PC-3 (cell line): Measurements from ENCODE around the gene THSD1. TPM values are rescaled to one million over a fixed set of nuclear protein-coding genes. Genes with fewer than 3 reads are reported as not detected.

Experiments
- ATAC-seq: fragments of 200-7000 bp; cut with Tn5 transposase; 2 replicates; pipeline ENCODE4 v1.9.1; 2020; ENCODE audit warnings: mild to moderate bottlenecking, moderate library complexity
- BruUV-seq: library from RNA; stranded (reverse); fragments of 400-500 nt; replicated peaks from 2 replicates; lab custom pipeline; 2021; lab: Mats Ljungman, UMichigan
- CTCF ChIA-PET: fragments of 300-600 bp; sonication (Branson Sonifier 250); formaldehyde crosslinking; loops from one replicate; lab custom pipeline; 2022; ENCODE audit warnings: antibody characterized with exemption; lab: Charles Lee
- POLR2A ChIA-PET: fragments of 300-600 bp; sonication (Branson Sonifier 250); formaldehyde crosslinking; loops from one replicate; lab custom pipeline; 2022; ENCODE audit warnings: antibody characterized with exemption; ENCODE audit not compliant: unreplicated experiment; lab: Charles Lee
- DNase-seq: peaks from one replicate; pipeline ENCODE4 v3.0.0-alpha.2; 2015
- H2AFZ ChIP-seq: fragments of 300-600 bp; sonication (generic); 2 replicates; pipeline ENCODE4 v1.6.0; 2016; ENCODE audit warnings: antibody characterized with exemption, low read length
- H3F3A ChIP-seq: fragments of 300-600 bp; sonication (generic); one replicate; pipeline ENCODE4 v1.6.0; 2017; ENCODE audit warnings: antibody characterized with exemption, low read length, control low read depth, mild to moderate bottlenecking; ENCODE audit not compliant: unreplicated experiment
- H3K27ac ChIP-seq: fragments of 300-600 bp; sonication (generic); 2 replicates; pipeline ENCODE4 v1.5.1; 2016; ENCODE audit warnings: mild to moderate bottlenecking, low read length
- H3K27me3 ChIP-seq: fragments of 300-600 bp; sonication (generic); 2 replicates; pipeline ENCODE4 v1.6.1; 2016; ENCODE audit warnings: low read length, mixed read lengths
- H3K36me3 ChIP-seq: fragments of 300-600 bp; sonication (generic); 2 replicates; pipeline ENCODE4 v1.6.1; 2016; ENCODE audit warnings: low read depth, mixed run types, low read length, mixed read lengths
- H3K4me1 ChIP-seq: fragments of 300-600 bp; sonication (generic); 2 replicates; pipeline ENCODE4 v1.5.1; 2016; ENCODE audit warnings: low read length; ENCODE audit not compliant: insufficient read depth
- H3K4me2 ChIP-seq: fragments of 300-600 bp; sonication (generic); 2 replicates; pipeline ENCODE4 v1.6.0; 2016; ENCODE audit warnings: low read length
- H3K4me3 ChIP-seq: fragments of 300-600 bp; sonication (generic); 2 replicates; pipeline ENCODE4 v1.5.1; 2016; ENCODE audit warnings: mild to moderate bottlenecking, low read length, mixed read lengths
- H3K79me2 ChIP-seq: fragments of 300-600 bp; sonication (generic); 2 replicates; pipeline ENCODE4 v1.6.1; 2017; ENCODE audit warnings: low read length, mixed read lengths
- H3K9ac ChIP-seq: fragments of 300-600 bp; sonication (generic); 2 replicates; pipeline ENCODE4 v1.6.0; 2016; ENCODE audit warnings: mild to moderate bottlenecking, low read length
- H3K9me2 ChIP-seq: fragments of 300-600 bp; sonication (generic); replicated peaks from 2 replicates; pipeline ENCODE4 v1.6.1; 2016; ENCODE audit warnings: mixed run types, low read length, mixed read lengths
- H3K9me3 ChIP-seq: fragments of 300-600 bp; sonication (generic); 2 replicates; pipeline ENCODE4 v1.6.1; 2016; ENCODE audit warnings: low read length, mixed read lengths
- H4K20me1 ChIP-seq: fragments of 300-600 bp; sonication (generic); 2 replicates; pipeline ENCODE4 v1.6.1; 2016; ENCODE audit warnings: low read length, mixed read lengths
- EZH2 ChIP-seq: fragments of 300-600 bp; sonication (generic); IDR thresholded peaks from one replicate; pipeline ENCODE4 v1.6.1; 2017; ENCODE audit warnings: antibody characterized with exemption, mild to moderate bottlenecking, low read length; ENCODE audit not compliant: unreplicated experiment
- EZH2phosphoT487 ChIP-seq: fragments of 300-600 bp; sonication (generic); IDR thresholded peaks from 2 replicates; pipeline ENCODE4 v1.6.1; 2018; ENCODE audit warnings: mild to moderate bottlenecking, antibody characterized with exemption, low read length, borderline replicate concordance
- intact Hi-C: fragments of 100-400 bp; cut with micrococcal nuclease; formaldehyde crosslinking; loops from 2 replicates; pipeline ENCODE4 v1.9.0; 2023
- total RNA-seq: library from RNA; depleted of rRNA; stranded (reverse); fragments of >200 nt; gene quantifications from 2 replicates; pipeline ENCODE4 v1.2.3, GENCODE V29; 2014
- TF ChIP-seq, protein P1 (sequence below): fragments of 300-600 bp; sonication (generic); conservative IDR thresholded peaks from 2 replicates; pipeline ENCODE4 v1.5.1; 2017; ENCODE audit warnings: antibody characterized with exemption, low read depth, mild to moderate bottlenecking, low read length

THSD1 gene
- total RNA-seq, 1 experiment from 2014 or later = 1.0 TPM

DNA sequence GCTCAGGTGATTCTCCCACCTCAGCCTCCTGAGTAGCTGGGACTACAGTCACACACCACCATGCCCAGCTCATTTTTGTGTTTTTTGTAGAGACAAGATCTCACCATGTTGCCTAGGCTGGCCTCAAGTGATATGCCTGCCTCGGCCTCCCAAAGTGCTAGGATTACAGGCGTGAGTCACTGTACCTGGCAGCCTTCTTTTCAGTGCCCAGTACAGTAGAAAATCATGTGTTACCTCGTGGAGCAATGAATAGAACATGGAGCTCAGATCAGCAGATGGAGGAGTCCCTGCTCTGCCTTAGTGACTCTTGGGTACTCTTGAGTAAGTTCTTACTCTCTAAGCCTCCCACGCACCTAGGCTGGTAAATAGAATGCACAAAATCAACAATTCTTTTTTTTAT, 44.7 kb downstream of the THSD1 start:
- Histone ChIP-seq H3K9me2 (no peaks in the 10 kb centered on the region), H3K79me2 (no peaks in the 10 kb centered on the region), H3K4me3 (no peak overlapping the region), H3K9me3 (no peaks in the 10 kb centered on the region), H2AFZ (peak overlapping the region; percentile 33; the same call in 1 of the 2 replicates), H3K4me1 (peaks cover 15% of the 10 kb centered on the region), H3K9ac (no peak overlapping the region), H3F3A (no peaks in the 10 kb centered on the region), H4K20me1 (no peaks in the 10 kb centered on the region), H3K4me2 (no peak overlapping the region), H3K36me3 (no peaks in the 10 kb centered on the region), H3K27ac (no peak overlapping the region), H3K27me3 (no peaks in the 10 kb centered on the region)
- DNase-seq (peak; percentile 55), ATAC-seq (0 out of 2 replicates have a peak, but pooled peaks have one; percentile 23)
- no peak for TF ChIP-seq EZH2phosphoT487
- CTCF ChIA-PET = no interaction called here
- POLR2A ChIA-PET = no interaction called here
- intact Hi-C loops = no loop called here
- BruUV-seq = no TSS peak

DNA sequence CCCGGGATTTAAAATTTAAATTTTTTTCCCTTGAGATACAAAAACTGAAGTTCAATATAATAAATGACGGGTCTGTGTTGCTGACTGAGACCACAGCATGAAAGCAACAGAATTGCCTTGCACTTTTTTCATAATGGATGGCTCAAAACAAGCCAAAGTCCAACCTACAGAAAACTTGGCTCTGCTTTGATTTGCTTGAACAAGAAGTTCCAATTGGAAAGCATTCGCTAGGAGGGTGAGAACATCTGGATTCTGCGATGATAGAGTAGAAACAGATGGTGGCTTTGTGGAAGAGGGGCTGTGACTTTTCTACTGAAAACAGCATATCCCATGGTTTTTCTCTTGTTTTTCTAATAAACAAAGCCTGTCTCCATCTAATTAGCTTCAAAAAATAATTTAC, 46.4 kb downstream of the THSD1 start:
- H3K4me2 ChIP-seq = no peak overlapping the region
- H3K9me2 ChIP-seq = no peaks in the 10 kb centered on the region
- no peaks in the 10 kb centered on the region for H4K20me1 ChIP-seq
- no TSS peak for BruUV-seq
- ChIA-PET POLR2A (no interaction called here), CTCF (no interaction called here)
- H2AFZ ChIP-seq = no peak overlapping the region
- no peaks in the 10 kb centered on the region for H3K36me3 ChIP-seq
- H3K4me1 ChIP-seq = peaks cover 27% of the 10 kb centered on the region
- H3K9ac ChIP-seq = no peak overlapping the region
- H3K27ac ChIP-seq = no peak overlapping the region
- no peaks in the 10 kb centered on the region for H3K9me3 ChIP-seq
- intact Hi-C loops = no loop called here
- no peaks in the 10 kb centered on the region for H3K27me3 ChIP-seq
- DNase-seq (no peak), ATAC-seq (no peak)
- TF ChIP-seq EZH2phosphoT487 (no peak), EZH2 (no peak)
- TF ChIP-seq, protein P1, sequence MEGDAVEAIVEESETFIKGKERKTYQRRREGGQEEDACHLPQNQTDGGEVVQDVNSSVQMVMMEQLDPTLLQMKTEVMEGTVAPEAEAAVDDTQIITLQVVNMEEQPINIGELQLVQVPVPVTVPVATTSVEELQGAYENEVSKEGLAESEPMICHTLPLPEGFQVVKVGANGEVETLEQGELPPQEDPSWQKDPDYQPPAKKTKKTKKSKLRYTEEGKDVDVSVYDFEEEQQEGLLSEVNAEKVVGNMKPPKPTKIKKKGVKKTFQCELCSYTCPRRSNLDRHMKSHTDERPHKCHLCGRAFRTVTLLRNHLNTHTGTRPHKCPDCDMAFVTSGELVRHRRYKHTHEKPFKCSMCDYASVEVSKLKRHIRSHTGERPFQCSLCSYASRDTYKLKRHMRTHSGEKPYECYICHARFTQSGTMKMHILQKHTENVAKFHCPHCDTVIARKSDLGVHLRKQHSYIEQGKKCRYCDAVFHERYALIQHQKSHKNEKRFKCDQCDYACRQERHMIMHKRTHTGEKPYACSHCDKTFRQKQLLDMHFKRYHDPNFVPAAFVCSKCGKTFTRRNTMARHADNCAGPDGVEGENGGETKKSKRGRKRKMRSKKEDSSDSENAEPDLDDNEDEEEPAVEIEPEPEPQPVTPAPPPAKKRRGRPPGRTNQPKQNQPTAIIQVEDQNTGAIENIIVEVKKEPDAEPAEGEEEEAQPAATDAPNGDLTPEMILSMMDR = no peak
- no peaks in the 10 kb centered on the region for H3K79me2 ChIP-seq
- H3K4me3 ChIP-seq = no peak overlapping the region
- no peaks in the 10 kb centered on the region for H3F3A ChIP-seq

DNA sequence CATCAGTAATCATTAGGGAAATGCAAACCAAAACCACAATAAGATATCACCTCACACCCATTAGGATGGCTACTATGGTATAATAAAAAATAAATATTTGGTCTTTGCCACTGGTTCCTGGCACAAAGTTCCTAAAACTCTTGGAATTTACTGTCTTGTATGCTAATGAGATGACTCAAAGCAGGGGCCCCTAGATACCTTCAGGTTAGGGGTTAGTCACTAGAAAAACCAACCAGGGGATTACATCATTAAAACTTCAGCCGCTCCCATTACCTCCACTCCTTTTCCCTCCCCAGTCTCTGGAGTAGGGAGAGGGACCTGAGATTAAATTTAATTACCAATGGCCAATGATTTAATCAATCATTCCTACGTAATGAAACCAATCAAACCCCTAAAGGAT, 49.6 kb downstream of the THSD1 start:
- Histone ChIP-seq H3K4me3 (0 out of 2 replicates have a peak overlapping the region, but pooled peaks have one; percentile 21), H4K20me1 (no peaks in the 10 kb centered on the region), H3K9ac (no peak overlapping the region), H3K27me3 (no peaks in the 10 kb centered on the region), H3K79me2 (no peaks in the 10 kb centered on the region), H3K4me1 (peaks cover 25% of the 10 kb centered on the region), H3F3A (no peaks in the 10 kb centered on the region), H3K9me3 (no peaks in the 10 kb centered on the region), H2AFZ (peak overlapping the region; percentile 59; the same call in 1 of the 2 replicates), H3K36me3 (no peaks in the 10 kb centered on the region), H3K9me2 (no peaks in the 10 kb centered on the region), H3K4me2 (peak overlapping the region; percentile 65), H3K27ac (no peak overlapping the region)
- ATAC-seq (peak; percentile 97), DNase-seq (peak; percentile 81)
- POLR2A ChIA-PET = no interaction called here
- TF ChIP-seq, protein P1 = no peak
- no peak for TF ChIP-seq EZH2phosphoT487
- no peak for TF ChIP-seq EZH2
- intact Hi-C loops = no loop called here
- BruUV-seq = no TSS peak
- CTCF ChIA-PET = no interaction called here
